Ovary (tissue), 3 donors: ENCODE measurements around the gene CMTM5.

Source experiments
- CTCF ChIP-seq, 3 donors: fragments of 450-650 bp in 2 of 3; fragments of 200-600 bp in 1 of 3; IDR thresholded peaks; one replicate each; pipeline versions ENCODE4 v1.5.1 to v1.8.0; 2016 to 2022; ENCODE audit warnings: antibody characterized with exemption in 3 of 3, mild to moderate bottlenecking in 1 of 3
- EP300 ChIP-seq: sonication (generic); formaldehyde crosslinking; IDR thresholded peaks from one replicate; pipeline ENCODE4 v1.6.1; 2017; ENCODE audit warnings: antibody characterized with exemption
- donor health status: DM: no; HTN: no; CAD: no.

- TF ChIP-seq CTCF (IDR thresholded peaks at IDR 0.05) (no peak), EP300 (no peak)
Observed at GRCh38 chr14:23373041-23373440, 3.8 kb upstream of the CMTM5 start.
